GM10847 (cell line): ENCODE data around the gene IQCM.

Experiments
- POLR2A ChIP-seq: IDR thresholded peaks from 2 replicates; pipeline ENCODE4 v1.6.1; 2011; ENCODE audit not compliant: insufficient read length; ENCODE audit errors: extremely low read depth

Gene IQCM, protein sequence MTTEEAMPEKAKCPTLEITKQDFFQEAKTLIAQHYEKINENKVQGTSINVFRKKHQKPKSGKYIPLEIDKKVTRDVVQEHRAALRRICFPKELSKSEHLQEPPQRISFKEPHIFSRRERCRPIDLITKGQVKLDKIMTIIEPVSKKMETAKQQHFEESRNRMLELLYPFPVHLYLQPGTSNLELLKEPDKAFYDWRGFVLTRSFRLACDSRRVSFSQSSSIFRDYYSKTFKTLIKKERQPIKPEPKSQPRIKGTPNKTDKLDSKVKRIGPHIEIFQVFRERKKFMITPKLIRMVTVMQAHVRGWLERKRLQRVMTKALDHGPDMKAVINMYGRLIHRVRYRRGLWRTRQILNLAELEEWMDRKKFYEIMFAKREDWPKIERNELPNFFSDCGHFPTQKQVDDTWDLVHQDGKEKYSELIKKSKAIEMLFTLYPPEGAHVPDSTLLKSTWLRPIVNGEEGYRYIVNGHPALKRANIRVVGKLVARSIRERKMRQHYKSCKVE

DNA sequence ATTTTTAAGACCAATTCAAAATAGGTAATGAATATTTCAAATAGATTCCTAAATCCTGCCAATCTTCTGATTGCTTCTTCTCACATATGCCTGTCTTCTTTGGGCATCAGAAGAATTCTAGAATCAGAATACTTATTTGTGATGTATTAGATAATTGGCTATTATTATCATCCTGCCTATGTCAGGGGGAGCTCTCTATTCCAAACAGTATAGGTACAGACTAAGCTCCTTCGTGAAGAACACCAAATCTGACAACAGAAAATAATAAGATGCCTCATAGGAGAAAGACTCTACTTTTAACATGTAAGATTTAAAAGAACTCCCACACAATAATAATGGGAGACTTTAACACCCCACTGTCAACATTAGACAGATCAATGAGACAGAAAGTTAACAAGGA, at the start of gene IQCM:
Gene IQCM (minus strand): TSS at position 101 of the 400 bp plus-strand sequence. CDS start 73,152 bp downstream, outside the sequence.
- TF ChIP-seq POLR2A = no peak

DNA sequence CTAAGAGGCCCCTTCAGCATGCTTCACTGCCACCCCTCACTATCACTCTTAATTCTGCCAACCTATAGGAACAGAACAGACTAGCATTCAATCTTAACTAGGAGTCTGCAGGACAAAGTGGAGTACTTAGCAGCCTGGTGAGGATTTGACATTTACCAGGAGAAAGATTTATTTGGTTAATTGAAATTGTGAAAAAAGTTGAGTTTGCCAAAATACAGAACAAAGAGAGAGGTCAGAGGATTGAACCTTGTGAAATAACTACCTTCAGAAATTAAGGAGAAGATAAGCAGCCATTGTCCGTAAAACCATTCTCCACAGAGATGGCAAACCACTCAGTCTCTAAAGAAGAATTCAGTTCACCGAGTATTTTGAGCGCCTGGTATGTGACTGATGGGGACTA, 41.8 kb upstream of the IQCM start:
- TF ChIP-seq POLR2A = no peak

DNA sequence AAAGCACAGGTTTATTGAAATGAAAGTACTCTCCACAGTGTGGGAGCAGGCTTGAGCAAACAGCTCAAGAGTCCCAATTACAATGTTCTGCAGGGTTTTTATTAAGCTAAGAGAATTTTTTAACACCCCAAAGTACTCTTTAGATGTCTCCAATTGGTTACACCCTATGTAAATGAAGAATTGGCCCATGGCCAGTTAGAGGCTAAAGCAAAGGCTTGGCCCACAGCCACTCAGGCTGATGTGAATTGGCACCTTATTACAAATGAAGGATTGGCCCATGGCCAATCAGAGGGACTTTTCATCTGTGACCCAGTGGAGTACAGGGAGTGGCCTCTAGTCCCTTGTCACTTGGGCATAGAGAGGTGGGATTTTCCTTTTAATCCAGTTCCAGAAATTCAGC, 30.1 kb upstream of the IQCM start:
- TF ChIP-seq POLR2A = no peak

DNA sequence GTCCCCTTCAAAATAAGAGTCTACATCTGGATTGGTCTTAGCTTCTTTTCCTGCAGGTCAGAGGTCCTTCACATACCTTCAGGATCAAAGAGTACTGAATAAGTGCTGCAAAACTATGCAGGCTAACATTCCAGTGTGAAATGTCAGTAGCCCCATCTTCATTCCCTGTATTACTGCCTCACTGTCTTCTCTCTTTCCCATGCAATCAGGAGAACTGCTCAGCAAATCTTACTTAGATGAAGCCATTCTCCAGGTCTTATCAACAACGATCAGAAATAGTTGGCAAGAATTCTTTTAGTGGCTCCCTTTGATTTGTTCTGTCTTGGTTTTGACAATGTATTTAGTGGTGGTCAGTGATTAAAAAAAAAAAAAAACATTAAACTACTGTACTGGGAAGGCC, 26.0 kb upstream of the IQCM start:
- no peak for TF ChIP-seq POLR2A

DNA sequence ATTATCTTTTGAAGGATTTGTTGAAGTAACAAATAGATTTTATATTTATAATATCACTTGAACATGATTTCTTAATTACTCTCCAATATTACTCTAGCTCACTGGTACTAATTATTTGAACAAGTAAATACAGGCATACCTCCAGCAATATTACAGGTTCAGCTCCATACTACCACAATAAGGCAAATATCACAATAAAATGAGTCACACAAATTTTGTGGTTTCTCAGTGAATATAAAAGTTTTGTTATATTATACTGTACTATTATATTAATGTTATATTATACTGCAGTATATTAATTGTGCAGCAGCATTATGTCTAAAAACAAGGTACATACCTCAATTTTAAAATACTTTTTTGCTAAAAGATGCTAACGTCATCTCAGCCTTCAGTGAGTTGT, 22.4 kb upstream of the IQCM start:
- no peak for TF ChIP-seq POLR2A

DNA sequence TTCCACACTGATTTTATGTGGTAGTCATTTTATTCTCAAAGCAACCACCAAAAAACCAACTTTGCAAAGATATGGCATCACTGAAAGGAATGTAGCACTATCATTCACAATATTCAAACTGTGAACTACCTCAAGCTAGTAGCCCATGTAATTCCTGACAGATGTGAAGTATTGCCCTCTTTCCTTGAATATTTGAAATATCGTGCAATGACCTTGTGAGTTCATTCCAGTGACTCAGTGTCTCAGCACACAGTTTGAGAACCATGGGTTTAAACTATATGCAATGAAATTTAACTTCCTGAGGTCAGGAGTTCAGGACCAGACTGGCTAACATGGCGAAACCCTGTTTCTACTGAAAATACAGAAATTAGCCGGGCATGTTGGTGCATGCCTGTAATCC, 20.9 kb upstream of the IQCM start:
- TF ChIP-seq POLR2A = no peak

DNA sequence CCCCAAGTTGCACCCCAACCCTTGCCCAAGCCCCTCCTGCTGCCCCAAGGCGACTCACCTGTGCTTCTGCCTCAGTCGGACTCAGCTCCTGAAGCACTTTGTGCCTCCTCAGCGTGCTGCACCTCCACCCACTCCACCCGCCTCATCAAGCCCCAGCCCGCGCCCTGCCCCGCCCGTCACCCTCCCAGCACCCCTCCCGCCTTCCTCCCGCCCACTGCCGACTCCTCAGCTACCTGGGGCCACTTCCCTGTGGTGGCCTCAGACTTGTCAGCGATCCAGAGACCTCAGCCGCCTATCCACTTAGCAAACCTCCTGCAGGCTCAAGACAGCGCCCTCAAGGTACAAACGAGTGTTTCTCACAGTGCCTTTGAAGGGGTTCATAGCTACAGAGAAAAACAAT, 19.6 kb upstream of the IQCM start:
- TF ChIP-seq POLR2A = no peak

DNA sequence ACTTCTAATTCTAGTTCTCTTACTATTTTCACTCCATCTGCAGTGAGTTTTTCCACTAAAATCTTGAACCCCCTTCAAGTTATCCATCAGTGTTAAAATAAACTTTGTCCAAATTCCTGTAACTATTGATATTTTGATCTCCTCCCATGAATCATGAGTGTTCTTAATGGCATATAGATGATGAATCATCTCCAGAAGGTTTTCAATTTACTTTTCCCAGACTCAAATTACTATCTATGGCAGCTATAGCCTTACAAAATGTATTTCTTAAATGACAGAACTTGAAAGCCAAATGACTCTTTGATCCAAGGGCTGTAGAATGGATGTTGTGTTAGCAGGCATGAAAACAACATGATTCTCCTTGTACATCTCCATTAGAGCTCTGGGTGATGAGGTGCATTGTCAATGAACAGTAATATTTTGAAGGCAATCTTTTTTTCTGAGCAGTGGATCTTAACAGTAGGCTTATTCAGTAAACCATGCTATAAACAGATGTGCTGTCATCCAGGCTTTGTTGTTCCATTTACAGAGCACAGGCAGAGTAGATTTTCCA, 16.1 kb upstream of the IQCM start:
- TF ChIP-seq POLR2A = no peak

DNA sequence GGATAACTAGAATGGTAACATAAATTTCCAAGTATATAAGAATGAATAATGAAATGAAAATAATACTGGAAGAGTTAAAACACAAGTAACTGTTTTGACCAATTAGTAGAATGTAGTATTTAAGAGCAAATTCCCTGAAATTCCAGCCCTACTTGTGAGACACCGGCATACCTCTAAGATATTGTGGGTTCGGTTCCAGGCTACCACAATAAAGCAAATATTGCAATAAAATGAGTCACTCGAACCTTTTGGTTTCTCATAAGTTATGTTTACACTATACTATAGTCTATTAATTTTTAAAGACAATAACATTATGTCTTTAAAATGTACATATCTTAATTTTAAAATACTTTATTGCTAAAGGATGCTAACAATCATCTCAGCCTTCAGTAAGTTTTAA, 15.2 kb upstream of the IQCM start:
- TF ChIP-seq POLR2A = no peak

DNA sequence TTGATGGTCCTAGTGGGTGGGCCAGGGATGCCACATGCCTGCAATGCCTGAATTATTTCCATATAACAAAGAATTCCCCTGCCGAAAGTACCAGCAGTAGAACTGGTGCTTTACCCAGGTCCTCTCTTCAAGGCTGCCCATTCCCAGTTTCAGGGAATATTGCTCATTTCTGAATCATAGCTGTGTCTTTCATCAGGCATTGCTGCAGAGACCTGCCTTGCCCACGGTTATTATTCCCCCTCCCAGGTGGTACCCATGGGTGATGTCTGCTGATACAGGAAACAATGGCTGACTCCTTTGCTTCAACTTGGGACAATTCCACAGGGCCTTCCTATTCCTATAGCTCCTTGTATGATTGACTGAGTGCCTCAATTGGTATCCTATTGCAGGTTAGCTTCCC, 9.7 kb upstream of the IQCM start:
- no peak for TF ChIP-seq POLR2A

DNA sequence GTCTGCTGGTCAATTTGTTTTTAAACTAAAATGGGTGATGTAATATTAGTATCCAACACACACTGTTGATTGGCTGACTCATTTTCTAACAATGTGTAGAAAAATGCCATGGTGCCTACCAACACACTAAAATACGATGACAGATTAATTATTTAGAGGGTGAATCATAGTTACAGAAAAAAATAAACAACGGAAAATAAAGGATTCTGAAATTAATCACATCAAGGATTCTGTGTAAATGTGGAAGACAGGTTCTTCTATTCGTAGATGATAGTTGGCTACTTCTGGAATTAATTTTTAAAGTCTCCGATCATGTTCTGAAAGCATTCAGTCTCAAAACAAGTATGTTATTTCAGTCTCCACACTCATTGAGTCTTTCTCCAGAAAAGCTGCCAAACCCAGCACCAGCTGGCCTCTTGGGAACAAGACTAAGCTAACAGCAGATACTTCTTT, 8.2 kb upstream of the IQCM start:
- TF ChIP-seq POLR2A = no peak

DNA sequence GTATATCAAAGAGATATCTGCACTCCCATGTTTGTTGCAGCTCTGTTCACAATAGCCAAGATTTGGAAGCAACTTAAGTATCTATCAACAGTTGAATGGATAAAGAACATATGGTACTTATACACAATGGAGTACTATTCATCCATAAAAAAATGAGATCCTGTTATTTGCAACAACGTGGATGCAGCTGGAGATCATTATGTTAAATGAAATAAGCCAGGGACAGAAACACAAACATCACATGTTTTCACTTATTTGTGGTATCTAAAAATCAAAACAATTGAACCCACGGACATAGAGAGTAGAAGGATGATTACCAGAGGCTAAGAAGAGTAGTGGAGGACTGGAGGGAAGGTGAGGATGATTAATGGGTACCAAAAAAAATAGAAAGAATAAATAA, 14.2 kb downstream of the IQCM start:
- TF ChIP-seq POLR2A = no peak

DNA sequence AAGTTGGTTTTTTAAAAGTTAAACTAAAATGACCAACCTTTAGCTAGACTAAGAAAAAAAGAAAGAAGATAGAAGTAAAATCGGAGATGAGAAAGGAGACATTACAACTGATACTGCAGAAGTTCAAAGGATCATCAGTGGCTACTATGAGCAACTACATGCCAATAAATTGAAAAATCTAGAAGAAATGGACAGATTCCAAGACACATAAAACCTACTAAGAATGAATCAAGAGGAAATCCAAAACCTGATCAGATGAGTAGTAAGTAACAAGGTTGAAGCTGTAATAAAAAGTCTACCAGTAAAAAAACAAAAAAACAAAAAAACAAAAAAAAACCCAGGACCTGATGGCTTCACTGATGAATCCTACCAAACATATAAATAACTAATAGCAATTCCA, 16.1 kb downstream of the IQCM start:
- TF ChIP-seq POLR2A = no peak

DNA sequence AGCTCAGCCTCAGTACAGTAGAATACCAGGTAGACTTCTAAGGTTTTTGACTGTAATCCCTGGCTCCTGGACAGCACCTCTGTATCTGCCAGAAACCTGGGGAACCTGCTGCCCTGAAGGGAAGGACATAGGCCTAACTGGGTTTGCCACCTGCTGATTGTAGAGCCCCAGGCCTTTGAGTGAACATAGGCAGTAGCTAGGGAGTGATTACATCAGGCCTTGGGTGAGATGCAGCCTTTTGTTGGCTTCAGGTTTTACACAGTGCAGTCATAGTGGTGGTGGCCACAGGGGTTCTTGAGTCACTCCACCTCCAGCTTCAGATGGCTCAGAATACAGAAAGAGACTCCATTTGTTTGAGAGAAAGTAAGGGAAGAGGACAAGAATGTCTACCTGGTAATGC, 19.3 kb downstream of the IQCM start:
- TF ChIP-seq POLR2A = no peak

DNA sequence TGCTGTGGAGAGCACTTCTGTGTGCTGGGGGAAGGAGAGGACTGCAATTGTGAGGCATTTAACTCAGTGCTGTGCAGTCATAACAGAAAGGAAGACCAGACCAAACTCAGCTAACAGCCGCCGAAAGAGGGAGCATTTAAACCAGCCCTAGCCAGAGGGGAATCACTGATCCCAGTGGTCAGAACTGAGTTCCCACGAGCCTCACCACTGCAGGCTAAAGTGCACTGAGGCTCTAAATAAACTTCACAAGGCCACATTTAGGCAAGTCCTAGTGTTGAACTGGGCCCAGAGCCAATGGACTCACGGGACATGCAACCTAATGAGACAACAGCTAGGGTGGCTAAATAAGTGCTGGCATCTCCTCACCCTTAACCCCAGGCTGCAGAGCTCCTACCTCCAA, 20.4 kb downstream of the IQCM start:
- no peak for TF ChIP-seq POLR2A

DNA sequence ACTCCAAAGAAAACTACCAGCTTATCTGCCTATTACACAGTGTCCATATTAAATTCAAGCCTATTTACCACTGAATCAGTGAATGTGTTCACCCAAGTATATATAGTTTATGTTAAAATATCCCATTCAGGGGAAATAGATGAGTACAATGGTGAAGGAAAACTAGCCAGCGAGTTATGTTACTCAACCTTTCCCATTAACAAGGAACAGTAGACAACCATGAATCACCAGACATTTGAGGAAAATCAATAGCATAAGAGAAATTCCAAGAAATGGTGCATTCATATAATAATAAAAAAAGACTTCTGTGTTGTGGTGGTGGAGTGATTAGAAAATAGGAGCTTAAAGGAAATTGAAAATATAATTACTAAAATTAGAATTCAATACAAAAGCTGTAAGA, 21.3 kb downstream of the IQCM start:
- TF ChIP-seq POLR2A = no peak

DNA sequence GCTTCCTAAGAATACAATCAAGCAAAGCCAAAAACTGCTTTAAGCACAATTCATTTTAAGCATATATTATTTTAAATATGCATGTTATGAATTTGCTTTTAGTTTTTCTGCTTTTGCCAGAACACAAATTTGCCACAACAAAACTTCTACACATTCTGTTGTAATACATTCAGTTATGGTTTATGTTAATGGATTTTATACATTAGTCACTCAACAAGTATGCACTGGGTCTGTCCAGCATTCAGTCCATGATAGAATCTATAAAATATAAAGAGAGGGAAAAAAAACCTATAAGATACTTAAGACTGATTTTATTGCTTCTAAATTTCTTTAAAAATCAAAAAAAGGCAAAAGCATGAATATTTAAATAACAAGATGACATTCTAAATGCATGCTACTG, 22.2 kb downstream of the IQCM start:
- TF ChIP-seq POLR2A = no peak
